KOPT-K1 (cell line): ENCODE data around the gene PCYOX1L.

Source experiments
- H3K27ac ChIP-seq: fragments of 200-600 bp; sonication (generic); 2 replicates; pipeline ENCODE4 v1.5.1; 2016; ENCODE audit warnings: antibody characterized with exemption, mild to moderate bottlenecking, low read depth, low read length; ENCODE audit not compliant: poor library complexity, severe bottlenecking
- H3K36me3 ChIP-seq: fragments of 200-600 bp; sonication (generic); 2 replicates; pipeline ENCODE4 v1.5.1; 2017; ENCODE audit warnings: antibody characterized with exemption, mild to moderate bottlenecking, low read length, moderate library complexity; ENCODE audit not compliant: insufficient read depth
- H3K9me3 ChIP-seq: fragments of 200-600 bp; sonication (generic); 2 replicates; pipeline ENCODE4 v1.5.1; 2017; ENCODE audit warnings: antibody characterized with exemption, low read length, mild to moderate bottlenecking; ENCODE audit not compliant: insufficient read depth, poor library complexity, severe bottlenecking

Gene PCYOX1L

GRCh38 chr5:149410721-149411432, 53.0 kb downstream of the PCYOX1L start:
- Histone ChIP-seq H3K36me3 (no peaks in the 10 kb centered on the region), H3K9me3 (no peaks in the 10 kb centered on the region), H3K27ac (no peak overlapping the region)

GRCh38 chr5:149411738-149412519, 54.1 kb downstream of the PCYOX1L start:
- H3K36me3 ChIP-seq, result no peaks in the 10 kb centered on the region
- no peak overlapping the region for H3K27ac ChIP-seq
- no peaks in the 10 kb centered on the region for H3K9me3 ChIP-seq

GRCh38 chr5:149412783-149413476, 55.1 kb downstream of the PCYOX1L start:
- H3K27ac ChIP-seq, result no peak overlapping the region
- no peaks in the 10 kb centered on the region for H3K9me3 ChIP-seq
- H3K36me3 ChIP-seq, result no peaks in the 10 kb centered on the region

- Histone ChIP-seq H3K36me3 (no peaks in the 10 kb centered on the region), H3K9me3 (no peaks in the 10 kb centered on the region), H3K27ac (no peak overlapping the region)
Measured at GRCh38 chr5:149413477-149414210, 55.8 kb downstream of the PCYOX1L start.

GRCh38 chr5:149414405-149415065, 56.7 kb downstream of the PCYOX1L start:
- H3K9me3 ChIP-seq, result no peaks in the 10 kb centered on the region
- no peak overlapping the region for H3K27ac ChIP-seq
- H3K36me3 ChIP-seq, result no peaks in the 10 kb centered on the region

GRCh38 chr5:149415066-149415967, 57.5 kb downstream of the PCYOX1L start:
- H3K36me3 ChIP-seq, result no peaks in the 10 kb centered on the region
- no peaks in the 10 kb centered on the region for H3K9me3 ChIP-seq
- no peak overlapping the region for H3K27ac ChIP-seq

- Histone ChIP-seq H3K27ac (no peak overlapping the region), H3K9me3 (no peaks in the 10 kb centered on the region), H3K36me3 (no peaks in the 10 kb centered on the region)
Measured at GRCh38 chr5:149416987-149417710, 59.3 kb downstream of the PCYOX1L start.

GRCh38 chr5:149417711-149418368, 60.0 kb downstream of the PCYOX1L start:
- Histone ChIP-seq H3K36me3 (no peaks in the 10 kb centered on the region), H3K9me3 (no peaks in the 10 kb centered on the region), H3K27ac (no peak overlapping the region)

GRCh38 chr5:149418910-149419531, 61.2 kb downstream of the PCYOX1L start:
- Histone ChIP-seq H3K36me3 (no peaks in the 10 kb centered on the region), H3K27ac (no peak overlapping the region), H3K9me3 (no peaks in the 10 kb centered on the region)
